D721Med (cell line): ENCODE results near the gene AHCYL1.

Experiments used
- DNase-seq: peaks from one replicate; pipeline ENCODE4 v3.0.0; 2011; ENCODE audit warnings: low spot score; ENCODE audit not compliant: insufficient read length
- FAIRE-seq: peaks from 2 replicates; lab custom pipeline; 2011; peaks lifted over from hg19 to GRCh38; lab: Jason Lieb, UNC
- TF ChIP-seq, protein P1 (sequence below): IDR thresholded peaks from 2 replicates; pipeline ENCODE4 v1.5.1; 2012; ENCODE audit warnings: mild to moderate bottlenecking, control low read depth; ENCODE audit not compliant: insufficient read depth; ENCODE audit errors: missing control alignments

AHCYL1 gene

DNA sequence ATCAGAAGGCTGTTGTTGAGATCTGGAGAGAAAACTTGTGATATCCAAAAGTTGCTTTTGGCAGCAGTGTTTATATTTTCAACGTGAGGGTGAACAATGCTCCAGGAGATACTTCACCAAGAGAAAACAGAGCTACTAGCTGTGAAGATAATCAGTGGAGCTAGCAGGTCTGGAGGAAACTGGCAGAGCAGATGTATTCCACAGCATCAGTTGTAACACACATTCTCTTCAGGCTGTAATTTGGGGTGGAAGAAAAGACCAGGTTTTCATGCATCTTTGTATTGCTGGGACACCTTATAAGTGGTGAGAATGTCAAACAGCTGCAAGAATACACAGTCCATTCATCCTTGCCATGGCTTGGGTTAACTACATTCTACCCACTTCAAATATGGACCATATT is 22.0 kb downstream of the AHCYL1 start:
- TF ChIP-seq, protein P1, sequence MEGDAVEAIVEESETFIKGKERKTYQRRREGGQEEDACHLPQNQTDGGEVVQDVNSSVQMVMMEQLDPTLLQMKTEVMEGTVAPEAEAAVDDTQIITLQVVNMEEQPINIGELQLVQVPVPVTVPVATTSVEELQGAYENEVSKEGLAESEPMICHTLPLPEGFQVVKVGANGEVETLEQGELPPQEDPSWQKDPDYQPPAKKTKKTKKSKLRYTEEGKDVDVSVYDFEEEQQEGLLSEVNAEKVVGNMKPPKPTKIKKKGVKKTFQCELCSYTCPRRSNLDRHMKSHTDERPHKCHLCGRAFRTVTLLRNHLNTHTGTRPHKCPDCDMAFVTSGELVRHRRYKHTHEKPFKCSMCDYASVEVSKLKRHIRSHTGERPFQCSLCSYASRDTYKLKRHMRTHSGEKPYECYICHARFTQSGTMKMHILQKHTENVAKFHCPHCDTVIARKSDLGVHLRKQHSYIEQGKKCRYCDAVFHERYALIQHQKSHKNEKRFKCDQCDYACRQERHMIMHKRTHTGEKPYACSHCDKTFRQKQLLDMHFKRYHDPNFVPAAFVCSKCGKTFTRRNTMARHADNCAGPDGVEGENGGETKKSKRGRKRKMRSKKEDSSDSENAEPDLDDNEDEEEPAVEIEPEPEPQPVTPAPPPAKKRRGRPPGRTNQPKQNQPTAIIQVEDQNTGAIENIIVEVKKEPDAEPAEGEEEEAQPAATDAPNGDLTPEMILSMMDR, result no peak
- no peak for DNase-seq
- FAIRE-seq, result no peak

- TF ChIP-seq, protein P1, result no peak
- DNase-seq, result no peak
- FAIRE-seq, result no peak
These were observed 22.7 kb downstream of the AHCYL1 start for GRCh38 chr1:110007046-110007830.

GRCh38 chr1:110008971-110009565 is 24.5 kb downstream of the AHCYL1 start:
- TF ChIP-seq, protein P1, result no peak
- FAIRE-seq (no peak), DNase-seq (no peak)

DNA sequence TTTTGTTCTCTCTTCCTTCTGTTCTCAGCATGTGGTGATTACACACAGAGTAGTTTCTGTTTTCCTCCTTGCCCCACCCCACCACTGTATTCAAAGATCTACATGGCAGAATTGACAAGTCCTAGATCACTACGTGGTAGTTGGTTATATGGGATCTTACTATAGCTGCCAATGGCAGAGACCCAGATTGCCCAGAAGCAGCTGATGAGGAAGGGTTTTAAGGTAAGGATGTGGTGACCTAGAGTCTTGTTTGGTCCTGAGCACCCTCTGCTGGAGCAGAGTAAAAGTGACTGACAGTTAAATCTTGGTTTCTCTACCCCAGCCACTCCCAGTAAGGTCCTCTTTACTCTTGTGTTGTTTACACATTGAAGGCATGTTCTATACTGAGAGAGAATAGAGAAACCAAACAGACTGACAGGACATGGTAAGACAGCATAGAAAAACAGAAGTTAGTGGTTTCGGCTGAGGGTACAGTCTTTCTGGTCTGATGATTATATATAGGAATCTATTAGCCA is 27.0 kb downstream of the AHCYL1 start:
- DNase-seq, result no peak
- no peak for FAIRE-seq
- TF ChIP-seq, protein P1, result peak; percentile 48

DNA sequence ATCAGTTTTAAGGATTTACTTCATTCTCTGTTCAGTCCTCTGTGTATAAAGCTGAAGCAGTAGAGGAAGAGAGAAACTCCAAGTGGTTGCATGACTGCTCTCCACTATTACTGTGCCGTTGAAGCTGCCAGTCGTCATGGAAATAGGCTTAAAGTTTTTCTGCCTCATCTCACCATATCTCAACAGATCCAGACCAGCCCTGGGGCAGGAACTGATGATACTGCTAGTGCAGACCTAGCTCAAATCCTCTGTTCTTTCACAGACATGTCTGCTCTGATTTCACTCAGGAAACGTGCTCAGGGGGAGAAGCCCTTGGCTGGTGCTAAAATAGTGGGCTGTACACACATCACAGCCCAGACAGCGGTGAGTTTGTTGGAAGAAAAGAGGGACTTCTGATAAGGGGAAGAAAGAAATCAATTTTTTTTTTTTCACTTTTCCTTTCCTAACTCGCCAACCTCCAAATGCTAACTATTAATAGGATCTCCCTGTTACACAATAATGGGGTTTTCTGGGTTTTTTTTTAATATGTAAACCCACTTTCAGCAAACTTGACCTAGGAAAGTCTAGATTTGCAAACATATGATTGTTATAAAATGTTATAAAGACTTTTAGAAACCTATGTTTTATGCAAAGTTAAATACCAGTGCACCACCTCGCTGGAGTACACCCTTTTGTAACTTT is 27.7 kb downstream of the AHCYL1 start:
- DNase-seq (no peak), FAIRE-seq (no peak)
- TF ChIP-seq, protein P1, result no peak

DNA sequence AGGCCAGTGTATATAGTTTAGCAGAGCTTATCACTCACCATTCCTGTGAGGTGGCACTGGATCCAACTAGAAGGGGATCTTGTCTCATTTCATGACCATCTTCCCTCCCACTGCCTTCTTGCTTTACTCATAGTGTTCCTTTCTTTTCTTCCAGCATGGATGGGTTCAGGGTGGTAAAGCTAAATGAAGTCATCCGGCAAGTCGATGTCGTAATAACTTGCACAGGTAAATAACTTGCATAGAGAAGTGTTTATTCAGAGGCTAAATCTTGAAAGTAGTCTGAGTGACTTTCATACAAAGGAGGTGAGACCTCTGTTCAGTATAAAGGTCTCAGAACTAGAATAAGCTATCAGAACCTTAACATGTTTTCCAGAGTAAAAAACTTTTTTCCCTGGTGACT is 33.2 kb downstream of the AHCYL1 start:
- no peak for FAIRE-seq
- TF ChIP-seq, protein P1, result no peak
- DNase-seq, result no peak

DNA sequence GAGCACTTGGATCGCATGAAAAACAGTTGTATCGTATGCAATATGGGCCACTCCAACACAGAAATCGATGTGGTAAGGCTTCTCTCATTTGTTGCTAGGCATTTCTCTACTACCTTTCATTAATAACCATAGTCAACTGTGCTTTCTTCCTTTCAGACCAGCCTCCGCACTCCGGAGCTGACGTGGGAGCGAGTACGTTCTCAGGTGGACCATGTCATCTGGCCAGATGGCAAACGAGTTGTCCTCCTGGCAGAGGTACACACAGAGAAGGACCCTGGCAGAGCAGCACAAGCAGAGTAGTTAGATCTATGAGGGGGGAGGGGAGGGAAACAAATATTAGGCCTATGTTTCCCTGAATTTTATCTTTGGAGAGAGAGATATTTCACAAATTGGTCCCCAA is 33.8 kb downstream of the AHCYL1 start:
- TF ChIP-seq, protein P1, result no peak
- DNase-seq, result no peak
- FAIRE-seq, result no peak
